HEK293T (cell line): Measurements from ENCODE around the gene CSTPP1.

Experiments
- ARNT ChIP-seq: fragments of 450-650 bp; IDR thresholded peaks from 2 replicates; pipeline ENCODE4 v1.6.1; 2017; ENCODE audit warnings: mild to moderate bottlenecking
- ELF4 ChIP-seq: fragments of 450-650 bp; IDR thresholded peaks from 2 replicates; pipeline ENCODE4 v1.6.1; 2017; ENCODE audit warnings: antibody characterized with exemption
- L3MBTL2 ChIP-seq: fragments of 450-650 bp; conservative IDR thresholded peaks from 2 replicates; pipeline ENCODE4 v1.6.1; 2016; ENCODE audit warnings: mild to moderate bottlenecking
- SP1 ChIP-seq: fragments of 450-650 bp; IDR thresholded peaks from 2 replicates; pipeline ENCODE4 v1.6.1; 2017
- SUZ12 ChIP-seq: fragments of 450-650 bp; IDR thresholded peaks from 2 replicates; pipeline ENCODE4 v1.6.1; 2016; ENCODE audit warnings: mild to moderate bottlenecking
- TARDBP ChIP-seq: fragments of 450-650 bp; IDR thresholded peaks from 2 replicates; pipeline ENCODE4 v1.6.1; 2016

- TF ChIP-seq SUZ12 (no peak), TARDBP (no peak), ELF4 (no peak), SP1 (no peak), ARNT (no peak), L3MBTL2 (no peak)
Measured at GRCh38 chr11:47125083-47125482, 188.5 kb downstream of the CSTPP1 start.
